Glutamatergic neuron (in vitro differentiated cells): Measurements from ENCODE around the gene RBM24. TPM values are rescaled to one million over a fixed set of nuclear protein-coding genes. Genes with fewer than 3 reads are reported as not detected.
"Not testable (repeated sequence)": the region's sequence is repeated elsewhere in the genome, so short reads cannot be mapped to it uniquely, and the experiment has no call there.

Experiments
- DNase-seq: peaks from one replicate; pipeline ENCODE4 v3.0.0; 2022
- H3K27ac Mint-ChIP-seq: one replicate; pipeline ENCODE4 v1.8.0; 2020; ENCODE audit warnings: mild to moderate bottlenecking, mixed read lengths, inconsistent platforms; ENCODE audit not compliant: unreplicated experiment
- H3K27me3 Mint-ChIP-seq: one replicate; pipeline ENCODE4 v1.8.0; 2020; ENCODE audit warnings: mild to moderate bottlenecking, moderate library complexity, mixed read lengths, inconsistent platforms; ENCODE audit not compliant: unreplicated experiment
- H3K36me3 Mint-ChIP-seq: one replicate; pipeline ENCODE4 v1.8.0; 2020; ENCODE audit warnings: mild to moderate bottlenecking, mixed read lengths, inconsistent platforms; ENCODE audit not compliant: unreplicated experiment
- H3K4me1 Mint-ChIP-seq: one replicate; pipeline ENCODE4 v1.8.0; 2020; ENCODE audit warnings: mild to moderate bottlenecking, low read depth, mixed read lengths, inconsistent platforms; ENCODE audit not compliant: unreplicated experiment
- H3K4me3 Mint-ChIP-seq: one replicate; pipeline ENCODE4 v1.8.0; 2020; ENCODE audit warnings: mild to moderate bottlenecking, mixed read lengths, inconsistent platforms; ENCODE audit not compliant: unreplicated experiment
- H3K9me3 Mint-ChIP-seq: one replicate; pipeline ENCODE4 v1.8.0; 2020; ENCODE audit warnings: mild to moderate bottlenecking, moderate library complexity, mixed read lengths, inconsistent platforms; ENCODE audit not compliant: unreplicated experiment
- total RNA-seq: library from RNA; stranded (reverse); fragmentation: NEBNext Ultra II Directional; extraction: Animal tissue kit (Norgen Biotek cat#: 25700); gene quantifications from one replicate; pipeline ENCODE4 v1.2.1, GENCODE V29; 2021; ENCODE audit not compliant: unreplicated experiment
- TF ChIP-seq, protein P1 (sequence below): fragments of 200-600 bp; sonication (generic); IDR thresholded peaks from one replicate; pipeline ENCODE4 v1.5.0; 2021; ENCODE audit not compliant: partially characterized antibody, unreplicated experiment

RBM24 gene
- total RNA-seq, 1 donor from 2014 or later = 4.9 TPM

- TF ChIP-seq, protein P1, sequence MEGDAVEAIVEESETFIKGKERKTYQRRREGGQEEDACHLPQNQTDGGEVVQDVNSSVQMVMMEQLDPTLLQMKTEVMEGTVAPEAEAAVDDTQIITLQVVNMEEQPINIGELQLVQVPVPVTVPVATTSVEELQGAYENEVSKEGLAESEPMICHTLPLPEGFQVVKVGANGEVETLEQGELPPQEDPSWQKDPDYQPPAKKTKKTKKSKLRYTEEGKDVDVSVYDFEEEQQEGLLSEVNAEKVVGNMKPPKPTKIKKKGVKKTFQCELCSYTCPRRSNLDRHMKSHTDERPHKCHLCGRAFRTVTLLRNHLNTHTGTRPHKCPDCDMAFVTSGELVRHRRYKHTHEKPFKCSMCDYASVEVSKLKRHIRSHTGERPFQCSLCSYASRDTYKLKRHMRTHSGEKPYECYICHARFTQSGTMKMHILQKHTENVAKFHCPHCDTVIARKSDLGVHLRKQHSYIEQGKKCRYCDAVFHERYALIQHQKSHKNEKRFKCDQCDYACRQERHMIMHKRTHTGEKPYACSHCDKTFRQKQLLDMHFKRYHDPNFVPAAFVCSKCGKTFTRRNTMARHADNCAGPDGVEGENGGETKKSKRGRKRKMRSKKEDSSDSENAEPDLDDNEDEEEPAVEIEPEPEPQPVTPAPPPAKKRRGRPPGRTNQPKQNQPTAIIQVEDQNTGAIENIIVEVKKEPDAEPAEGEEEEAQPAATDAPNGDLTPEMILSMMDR = no peak
- H3K4me1 Mint-ChIP-seq = peaks cover 3% of the 10 kb centered on the region
- H3K36me3 Mint-ChIP-seq = no peaks in the 10 kb centered on the region
- no peak overlapping the region for H3K27ac Mint-ChIP-seq
- no peak for DNase-seq
- peaks cover 1% of the 10 kb centered on the region for H3K9me3 Mint-ChIP-seq
- no peak overlapping the region for H3K4me3 Mint-ChIP-seq
- peaks cover 2% of the 10 kb centered on the region for H3K27me3 Mint-ChIP-seq
Measured at GRCh38 chr6:17300637-17301036, 19.5 kb downstream of the RBM24 start.

GRCh38 chr6:17303444-17303843 lies 22.3 kb downstream of the RBM24 start:
- Mint-ChIP-seq H3K27me3 (peaks cover 2% of the 10 kb centered on the region), H3K9me3 (peaks cover 1% of the 10 kb centered on the region), H3K4me3 (no peak overlapping the region), H3K4me1 (peaks cover 3% of the 10 kb centered on the region), H3K36me3 (no peaks in the 10 kb centered on the region), H3K27ac (no peak overlapping the region)
- TF ChIP-seq, protein P1 = no peak
- DNase-seq = no peak

- no peak overlapping the region for H3K4me3 Mint-ChIP-seq
- peaks cover 3% of the 10 kb centered on the region for H3K4me1 Mint-ChIP-seq
- peaks cover 3% of the 10 kb centered on the region for H3K9me3 Mint-ChIP-seq
- no peaks in the 10 kb centered on the region for H3K27me3 Mint-ChIP-seq
- TF ChIP-seq, protein P1 = no peak
- DNase-seq = no peak
- no peak overlapping the region for H3K27ac Mint-ChIP-seq
- H3K36me3 Mint-ChIP-seq = no peaks in the 10 kb centered on the region
Measured at GRCh38 chr6:17305219-17306001, 24.2 kb downstream of the RBM24 start.

DNA sequence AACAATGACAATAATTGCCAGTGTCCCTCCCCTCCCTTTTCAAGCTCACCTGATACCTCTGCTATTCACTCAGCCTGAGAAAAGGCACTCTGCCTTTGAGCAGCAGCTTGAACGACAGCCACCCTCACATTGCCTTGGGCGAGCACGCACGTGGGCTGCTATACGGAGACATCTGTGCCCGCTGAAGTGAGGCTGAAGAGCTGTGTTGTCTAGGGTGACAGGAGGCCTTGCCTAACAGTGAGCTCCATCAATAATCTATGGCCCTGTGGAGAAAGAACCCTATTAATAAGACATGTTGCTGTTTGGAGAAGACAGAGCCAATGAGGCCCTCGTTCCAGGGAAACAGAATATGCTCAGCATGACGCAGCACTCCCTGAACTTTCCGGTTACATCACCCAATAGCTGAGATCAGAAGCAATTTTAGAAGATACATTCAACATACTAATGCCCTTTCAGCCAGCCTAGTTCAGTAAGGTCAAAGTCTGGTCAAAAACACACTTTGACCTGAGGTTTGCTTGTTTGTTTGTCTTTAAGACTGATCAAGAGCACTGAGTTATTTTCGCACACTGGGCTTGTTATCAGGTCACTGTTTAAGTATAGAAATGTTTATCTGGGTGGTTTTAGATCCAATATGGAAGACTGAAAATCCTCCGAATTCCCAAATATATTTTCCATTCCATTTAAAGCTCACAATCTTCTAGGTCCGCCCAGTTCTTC lies 30.6 kb downstream of the RBM24 start:
- no peak overlapping the region for H3K27ac Mint-ChIP-seq
- H3K36me3 Mint-ChIP-seq = no peaks in the 10 kb centered on the region
- peak; percentile 47 for DNase-seq
- H3K4me3 Mint-ChIP-seq = no peak overlapping the region
- TF ChIP-seq, protein P1 = no peak
- peaks cover 4% of the 10 kb centered on the region for H3K4me1 Mint-ChIP-seq
- peaks cover 5% of the 10 kb centered on the region for H3K9me3 Mint-ChIP-seq
- H3K27me3 Mint-ChIP-seq = no peaks in the 10 kb centered on the region

DNA sequence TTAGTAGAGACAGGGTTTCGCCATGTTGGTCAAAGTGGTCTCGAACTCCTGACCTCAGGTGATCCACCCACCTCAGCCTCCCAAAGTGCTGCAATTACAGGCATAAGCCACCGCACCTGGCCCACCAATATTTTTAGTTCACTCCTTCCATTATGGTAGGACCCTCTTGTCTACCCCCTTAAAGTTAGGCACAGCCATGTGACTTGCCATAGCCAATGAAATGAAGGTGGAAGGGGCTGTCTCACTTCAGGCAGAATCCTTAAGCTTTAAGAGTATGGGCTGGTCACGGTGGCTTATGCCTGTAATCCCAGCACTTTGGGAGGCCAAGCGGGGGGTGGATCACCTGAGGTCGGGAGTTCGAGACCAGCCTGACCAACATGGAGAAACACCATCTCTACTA lies 32.1 kb downstream of the RBM24 start:
- H3K36me3 Mint-ChIP-seq, DNase-seq, H3K4me1 Mint-ChIP-seq, H3K27ac Mint-ChIP-seq, H3K9me3 Mint-ChIP-seq, H3K4me3 Mint-ChIP-seq, H3K27me3 Mint-ChIP-seq: not testable (repeated sequence)
